SU-DHL-6 (cell line): ENCODE results near the gene DAG1.

Experiments
- H2AFZ ChIP-seq: fragments of 200-600 bp; sonication (generic); 2 replicates; pipeline ENCODE4 v1.6.1; 2014; ENCODE audit warnings: low read depth, mild to moderate bottlenecking, moderate library complexity, mixed read lengths, antibody characterized with exemption, low read length; ENCODE audit not compliant: severe bottlenecking
- H3F3A ChIP-seq: fragments of 200-600 bp; shearing (Covaris generic); 2 replicates; pipeline ENCODE4 v1.6.0; 2016; ENCODE audit warnings: antibody characterized with exemption, mild to moderate bottlenecking; ENCODE audit not compliant: insufficient read depth
- H3K27ac ChIP-seq: fragments of 200-600 bp; sonication (generic); 2 replicates; pipeline ENCODE4 v1.5.1; 2016; ENCODE audit warnings: low read depth, mild to moderate bottlenecking, low read length, moderate library complexity, mixed read lengths
- H3K27me3 ChIP-seq: fragments of 200-600 bp; sonication (generic), shearing (Covaris generic); 2 replicates; pipeline ENCODE4 v1.6.0; 2014; ENCODE audit warnings: mild to moderate bottlenecking, low read length
- H3K36me3 ChIP-seq: fragments of 200-600 bp; sonication (generic); 2 replicates; pipeline ENCODE4 v1.6.1; 2014; ENCODE audit warnings: mild to moderate bottlenecking, low read length, mixed read lengths
- H3K4me2 ChIP-seq: fragments of 300-600, 200-600 bp; shearing (Covaris generic), sonication (generic); 2 replicates; pipeline ENCODE4 v1.6.0; 2014; ENCODE audit warnings: low read length, low read depth, mild to moderate bottlenecking; ENCODE audit not compliant: poor library complexity, severe bottlenecking
- H3K4me3 ChIP-seq: fragments of 200-600 bp; sonication (generic); 2 replicates; pipeline ENCODE4 v1.5.1; 2014; ENCODE audit warnings: antibody characterized with exemption, low read length, mild to moderate bottlenecking, mixed read lengths; ENCODE audit not compliant: insufficient read depth, poor library complexity, severe bottlenecking
- H3K79me2 ChIP-seq: fragments of 200-600 bp; sonication (generic); 2 replicates; pipeline ENCODE4 v1.6.1; 2014; ENCODE audit warnings: mild to moderate bottlenecking, low read length, moderate library complexity; ENCODE audit not compliant: insufficient read depth
- H3K9ac ChIP-seq: fragments of 200-600 bp; sonication (generic); 2 replicates; pipeline ENCODE4 v1.7.0; 2014; ENCODE audit warnings: mild to moderate bottlenecking, low read length
- H3K9me2 ChIP-seq: fragments of 200-600 bp; sonication (generic); replicated peaks from 2 replicates; pipeline ENCODE4 v1.6.1; 2014; ENCODE audit warnings: low read length; ENCODE audit not compliant: insufficient read depth
- H3K9me3 ChIP-seq: fragments of 200-600 bp; sonication (generic); 2 replicates; pipeline ENCODE4 v1.6.1; 2014; ENCODE audit warnings: low read length, mixed read lengths; ENCODE audit not compliant: insufficient read depth
- H4K20me1 ChIP-seq: fragments of 200-600 bp; sonication (generic); 2 replicates; pipeline ENCODE4 v1.6.1; 2014; ENCODE audit warnings: low read depth, mild to moderate bottlenecking, antibody characterized with exemption, low read length, moderate library complexity, mixed read lengths
- EZH2phosphoT487 ChIP-seq: fragments of 200-600 bp; sonication (generic), shearing (Covaris generic); conservative IDR thresholded peaks from 2 replicates; pipeline ENCODE4 v1.6.1; 2018; ENCODE audit warnings: mild to moderate bottlenecking, antibody characterized with exemption, low read length, moderate library complexity, mixed read lengths
- TF ChIP-seq, protein P1 (sequence below): fragments of 200-600 bp; sonication (generic); IDR thresholded peaks from one replicate; pipeline ENCODE4 v1.5.1; 2017; ENCODE audit warnings: antibody characterized with exemption, mild to moderate bottlenecking, low read length, moderate library complexity; ENCODE audit not compliant: insufficient read depth, poor library complexity, severe bottlenecking

The DAG1 gene

DNA sequence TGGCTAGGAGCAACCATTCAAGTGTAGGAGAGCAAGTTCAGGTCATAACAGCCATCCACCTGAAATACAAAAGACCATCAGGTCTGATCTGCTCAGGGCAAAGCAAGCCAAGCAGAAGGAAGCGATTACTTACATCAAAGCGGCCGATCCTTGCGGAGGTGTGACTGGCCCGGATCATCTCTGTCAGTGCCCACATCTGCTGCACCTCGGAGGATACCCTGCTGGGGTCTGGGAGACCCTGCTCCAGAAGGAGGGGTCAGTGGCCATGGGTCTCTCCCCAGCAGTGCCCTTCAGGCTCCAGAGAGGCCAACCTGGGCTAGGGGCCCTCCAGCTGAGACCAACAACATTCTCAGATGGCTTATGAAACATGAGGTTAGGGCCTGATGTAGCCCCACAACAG, 45.3 kb upstream of the DAG1 start:
- H3F3A ChIP-seq: peaks cover 7% of the 10 kb centered on the region
- H2AFZ ChIP-seq: no peak overlapping the region
- no peak overlapping the region for H3K4me3 ChIP-seq
- H3K4me2 ChIP-seq: no peak overlapping the region
- H4K20me1 ChIP-seq: no peaks in the 10 kb centered on the region
- no peak overlapping the region for H3K27ac ChIP-seq
- no peaks in the 10 kb centered on the region for H3K9me3 ChIP-seq
- H3K27me3 ChIP-seq: no peaks in the 10 kb centered on the region
- no peaks in the 10 kb centered on the region for H3K36me3 ChIP-seq
- no peak overlapping the region for H3K9ac ChIP-seq
- no peaks in the 10 kb centered on the region for H3K9me2 ChIP-seq
- H3K79me2 ChIP-seq: no peaks in the 10 kb centered on the region
- TF ChIP-seq EZH2phosphoT487: no peak

DNA sequence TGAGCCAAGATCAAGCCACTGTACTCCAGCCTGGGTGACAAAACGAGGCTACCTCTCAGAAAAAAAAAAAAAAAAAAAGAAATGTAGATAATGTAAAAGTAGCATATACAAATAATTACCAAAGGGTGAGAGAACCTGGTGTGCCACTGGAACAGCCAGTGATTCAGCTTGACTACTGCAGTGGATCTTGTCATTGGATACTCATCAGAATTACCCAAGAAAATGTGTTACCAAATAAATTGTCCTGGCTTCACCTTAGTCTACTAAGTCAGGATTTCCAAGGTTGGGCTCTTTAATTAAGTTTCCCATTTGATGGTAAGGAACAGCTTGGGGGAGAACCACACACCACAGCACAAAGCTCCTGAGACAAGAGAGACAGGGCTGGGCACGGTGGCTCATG, 42.5 kb upstream of the DAG1 start:
- Histone ChIP-seq H3K36me3 (no peaks in the 10 kb centered on the region), H3K27me3 (no peaks in the 10 kb centered on the region), H3K9me2 (no peaks in the 10 kb centered on the region), H2AFZ (no peak overlapping the region), H3K9me3 (no peaks in the 10 kb centered on the region), H3K9ac (no peak overlapping the region), H3K4me3 (no peak overlapping the region), H3K27ac (no peak overlapping the region), H3K79me2 (no peaks in the 10 kb centered on the region), H3F3A (peaks cover 10% of the 10 kb centered on the region), H4K20me1 (no peaks in the 10 kb centered on the region), H3K4me2 (no peak overlapping the region)
- TF ChIP-seq, protein P1, sequence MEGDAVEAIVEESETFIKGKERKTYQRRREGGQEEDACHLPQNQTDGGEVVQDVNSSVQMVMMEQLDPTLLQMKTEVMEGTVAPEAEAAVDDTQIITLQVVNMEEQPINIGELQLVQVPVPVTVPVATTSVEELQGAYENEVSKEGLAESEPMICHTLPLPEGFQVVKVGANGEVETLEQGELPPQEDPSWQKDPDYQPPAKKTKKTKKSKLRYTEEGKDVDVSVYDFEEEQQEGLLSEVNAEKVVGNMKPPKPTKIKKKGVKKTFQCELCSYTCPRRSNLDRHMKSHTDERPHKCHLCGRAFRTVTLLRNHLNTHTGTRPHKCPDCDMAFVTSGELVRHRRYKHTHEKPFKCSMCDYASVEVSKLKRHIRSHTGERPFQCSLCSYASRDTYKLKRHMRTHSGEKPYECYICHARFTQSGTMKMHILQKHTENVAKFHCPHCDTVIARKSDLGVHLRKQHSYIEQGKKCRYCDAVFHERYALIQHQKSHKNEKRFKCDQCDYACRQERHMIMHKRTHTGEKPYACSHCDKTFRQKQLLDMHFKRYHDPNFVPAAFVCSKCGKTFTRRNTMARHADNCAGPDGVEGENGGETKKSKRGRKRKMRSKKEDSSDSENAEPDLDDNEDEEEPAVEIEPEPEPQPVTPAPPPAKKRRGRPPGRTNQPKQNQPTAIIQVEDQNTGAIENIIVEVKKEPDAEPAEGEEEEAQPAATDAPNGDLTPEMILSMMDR: no peak
- no peak for TF ChIP-seq EZH2phosphoT487

DNA sequence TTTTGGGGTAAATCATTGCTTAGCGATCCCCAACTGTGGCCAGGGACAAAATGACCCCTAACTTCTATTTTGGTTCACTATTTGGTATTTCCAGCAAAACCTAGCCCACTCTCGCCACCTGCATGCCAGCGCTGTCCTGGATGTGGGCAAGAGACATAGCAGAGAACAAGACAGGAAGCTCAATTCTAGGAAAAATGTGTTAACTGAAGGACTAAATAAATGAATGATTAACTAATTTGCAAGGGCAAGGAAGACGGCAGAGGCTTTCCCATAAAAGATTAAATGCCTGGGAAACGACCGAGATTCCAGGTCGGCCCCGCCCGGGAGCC, 41.4 kb upstream of the DAG1 start:
- peak overlapping the region; percentile 84 for H3K4me2 ChIP-seq
- H3K27me3 ChIP-seq: no peaks in the 10 kb centered on the region
- no peak for TF ChIP-seq EZH2phosphoT487
- TF ChIP-seq, protein P1: no peak
- peak overlapping the region; percentile 90 for H3K4me3 ChIP-seq
- H4K20me1 ChIP-seq: no peaks in the 10 kb centered on the region
- H3K9me3 ChIP-seq: no peaks in the 10 kb centered on the region
- peaks cover 10% of the 10 kb centered on the region for H3F3A ChIP-seq
- peak overlapping the region; percentile 90 for H2AFZ ChIP-seq
- no peaks in the 10 kb centered on the region for H3K36me3 ChIP-seq
- no peaks in the 10 kb centered on the region for H3K9me2 ChIP-seq
- H3K79me2 ChIP-seq: no peaks in the 10 kb centered on the region
- H3K27ac ChIP-seq: peak overlapping the region; percentile 70
- H3K9ac ChIP-seq: peak overlapping the region; percentile 64

DNA sequence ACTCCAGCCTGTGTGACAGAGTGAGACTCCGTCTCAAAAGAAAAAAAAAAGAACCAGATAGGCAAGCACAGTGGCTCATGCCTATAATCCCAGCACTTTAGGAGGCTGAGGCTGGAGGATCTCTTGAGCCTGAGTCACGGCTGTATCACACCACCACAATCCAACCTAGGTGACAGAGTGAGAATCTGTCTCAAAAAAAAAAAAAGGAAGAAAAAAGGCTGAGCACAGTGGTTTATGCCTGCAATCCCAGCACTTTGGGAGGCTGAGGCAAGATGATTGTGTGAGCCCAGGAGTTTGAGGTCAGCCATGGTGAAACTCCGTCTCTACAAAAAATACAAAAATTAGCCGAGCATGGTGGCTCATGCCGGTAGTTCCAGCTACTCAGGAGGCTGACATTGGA, 35.3 kb upstream of the DAG1 start:
- Histone ChIP-seq H3K27me3 (no peaks in the 10 kb centered on the region), H3K79me2 (no peaks in the 10 kb centered on the region), H2AFZ (no peak overlapping the region), H3K9ac (no peak overlapping the region), H3K4me2 (no peak overlapping the region), H3F3A (peaks cover 4% of the 10 kb centered on the region), H4K20me1 (no peaks in the 10 kb centered on the region), H3K9me2 (no peaks in the 10 kb centered on the region), H3K9me3 (no peaks in the 10 kb centered on the region), H3K36me3 (no peaks in the 10 kb centered on the region), H3K27ac (no peak overlapping the region), H3K4me3 (no peak overlapping the region)
- no peak for TF ChIP-seq EZH2phosphoT487
- TF ChIP-seq, protein P1: no peak
